T-helper 1 cell treated with Interleukin-12 subunit alpha and Interleukin-12 subunit beta and Interleukin-4 antibody, amounts not matched to agents 30 μg/mL and 1 μg/mL, for 36 hours (primary cell): ENCODE results near the gene ANXA3.
"Not testable (repeated sequence)": the region's sequence is repeated elsewhere in the genome, so short reads cannot be mapped to it uniquely, and the experiment has no call there.

Experiments used
- H3K27ac Mint-ChIP-seq: one replicate; pipeline ENCODE4 v1.8.0; 2021; ENCODE audit warnings: mild to moderate bottlenecking, mixed read lengths
- H3K27me3 Mint-ChIP-seq: one replicate; pipeline ENCODE4 v1.8.0; 2021; ENCODE audit warnings: low read depth, mixed read lengths
- H3K36me3 Mint-ChIP-seq: one replicate; pipeline ENCODE4 v1.8.0; 2021; ENCODE audit warnings: low read depth, mixed read lengths
- H3K4me1 Mint-ChIP-seq: one replicate; pipeline ENCODE4 v1.8.0; 2021; ENCODE audit warnings: low read depth, mixed read lengths
- H3K4me3 Mint-ChIP-seq: one replicate; pipeline ENCODE4 v1.8.0; 2021; ENCODE audit warnings: mild to moderate bottlenecking, moderate library complexity, mixed read lengths
- H3K9me3 Mint-ChIP-seq: one replicate; pipeline ENCODE4 v1.8.0; 2021; ENCODE audit warnings: mixed read lengths

Gene ANXA3

GRCh38 chr4:78578674-78579425, 27.3 kb downstream of the ANXA3 start:
- Mint-ChIP-seq H3K4me1 (no peaks in the 10 kb centered on the region), H3K27ac (no peak overlapping the region), H3K4me3 (no peak overlapping the region), H3K36me3 (peaks cover 21% of the 10 kb centered on the region), H3K27me3 (no peaks in the 10 kb centered on the region), H3K9me3 (no peaks in the 10 kb centered on the region)

- no peak overlapping the region for H3K4me3 Mint-ChIP-seq
- no peaks in the 10 kb centered on the region for H3K4me1 Mint-ChIP-seq
- no peak overlapping the region for H3K27ac Mint-ChIP-seq
- no peaks in the 10 kb centered on the region for H3K27me3 Mint-ChIP-seq
- H3K9me3 Mint-ChIP-seq, result no peaks in the 10 kb centered on the region
- peaks cover 26% of the 10 kb centered on the region for H3K36me3 Mint-ChIP-seq
These were observed 30.0 kb downstream of the ANXA3 start for GRCh38 chr4:78581618-78582017.

- no peaks in the 10 kb centered on the region for H3K4me1 Mint-ChIP-seq
- no peak overlapping the region for H3K27ac Mint-ChIP-seq
- H3K4me3 Mint-ChIP-seq, result no peak overlapping the region
- H3K9me3 Mint-ChIP-seq, result no peaks in the 10 kb centered on the region
- H3K27me3 Mint-ChIP-seq, result no peaks in the 10 kb centered on the region
- H3K36me3 Mint-ChIP-seq, result peaks cover 33% of the 10 kb centered on the region
These were observed 33.4 kb downstream of the ANXA3 start for GRCh38 chr4:78584863-78585547.

- no peaks in the 10 kb centered on the region for H3K9me3 Mint-ChIP-seq
- no peak overlapping the region for H3K4me3 Mint-ChIP-seq
- H3K4me1 Mint-ChIP-seq, result no peaks in the 10 kb centered on the region
- peaks cover 37% of the 10 kb centered on the region for H3K36me3 Mint-ChIP-seq
- H3K27ac Mint-ChIP-seq, result no peak overlapping the region
- no peaks in the 10 kb centered on the region for H3K27me3 Mint-ChIP-seq
These were observed 34.1 kb downstream of the ANXA3 start for GRCh38 chr4:78585633-78586032.

GRCh38 chr4:78588894-78589545, 37.5 kb downstream of the ANXA3 start:
- H3K4me1 Mint-ChIP-seq, result peaks cover 1% of the 10 kb centered on the region
- H3K27ac Mint-ChIP-seq, result no peak overlapping the region
- no peaks in the 10 kb centered on the region for H3K27me3 Mint-ChIP-seq
- peaks cover 33% of the 10 kb centered on the region for H3K36me3 Mint-ChIP-seq
- no peak overlapping the region for H3K4me3 Mint-ChIP-seq
- no peaks in the 10 kb centered on the region for H3K9me3 Mint-ChIP-seq

- Mint-ChIP-seq H3K9me3 (no peaks in the 10 kb centered on the region), H3K4me1 (peaks cover 1% of the 10 kb centered on the region), H3K27ac (no peak overlapping the region), H3K4me3 (no peak overlapping the region), H3K27me3 (no peaks in the 10 kb centered on the region), H3K36me3 (peaks cover 36% of the 10 kb centered on the region)
These were observed 39.8 kb downstream of the ANXA3 start for GRCh38 chr4:78591404-78591803.

- Mint-ChIP-seq H3K9me3 (no peaks in the 10 kb centered on the region), H3K36me3 (peaks cover 31% of the 10 kb centered on the region), H3K27ac (no peak overlapping the region), H3K4me3 (no peak overlapping the region), H3K27me3 (no peaks in the 10 kb centered on the region), H3K4me1 (peaks cover 4% of the 10 kb centered on the region)
These were observed 40.7 kb downstream of the ANXA3 start for GRCh38 chr4:78592088-78592783.

GRCh38 chr4:78596111-78596742, 44.7 kb downstream of the ANXA3 start:
- Mint-ChIP-seq H3K9me3 (no peaks in the 10 kb centered on the region), H3K4me3 (no peak overlapping the region), H3K4me1 (peaks cover 3% of the 10 kb centered on the region), H3K36me3 (peaks cover 33% of the 10 kb centered on the region), H3K27ac (no peak overlapping the region), H3K27me3 (no peaks in the 10 kb centered on the region)

- not testable (repeated sequence) for H3K4me3 Mint-ChIP-seq
These were observed 46.9 kb downstream of the ANXA3 start for GRCh38 chr4:78598431-78598830.

GRCh38 chr4:78599147-78599546, 47.6 kb downstream of the ANXA3 start:
- no peaks in the 10 kb centered on the region for H3K9me3 Mint-ChIP-seq
- H3K4me3 Mint-ChIP-seq, result no peak overlapping the region
- H3K27me3 Mint-ChIP-seq, result no peaks in the 10 kb centered on the region
- H3K4me1 Mint-ChIP-seq, result peaks cover 3% of the 10 kb centered on the region
- H3K36me3 Mint-ChIP-seq, result peaks cover 40% of the 10 kb centered on the region
- no peak overlapping the region for H3K27ac Mint-ChIP-seq

More at GRCh38 chr4:78598431-78598830, 46.9 kb downstream of the ANXA3 start:
- H3K27me3 Mint-ChIP-seq, H3K27ac Mint-ChIP-seq, H3K4me1 Mint-ChIP-seq, H3K9me3 Mint-ChIP-seq: not testable (repeated sequence)
- peaks cover 39% of the 10 kb centered on the region for H3K36me3 Mint-ChIP-seq

GRCh38 chr4:78599931-78600375, 48.4 kb downstream of the ANXA3 start:
- Mint-ChIP-seq H3K36me3 (peaks cover 38% of the 10 kb centered on the region), H3K27me3 (no peaks in the 10 kb centered on the region), H3K4me1 (peaks cover 3% of the 10 kb centered on the region), H3K27ac (no peak overlapping the region), H3K9me3 (no peaks in the 10 kb centered on the region), H3K4me3 (no peak overlapping the region)

- no peak overlapping the region for H3K27ac Mint-ChIP-seq
- no peaks in the 10 kb centered on the region for H3K27me3 Mint-ChIP-seq
- no peaks in the 10 kb centered on the region for H3K9me3 Mint-ChIP-seq
- H3K4me1 Mint-ChIP-seq, result peaks cover 3% of the 10 kb centered on the region
- H3K36me3 Mint-ChIP-seq, result peaks cover 30% of the 10 kb centered on the region
- H3K4me3 Mint-ChIP-seq, result no peak overlapping the region
These were observed 49.4 kb downstream of the ANXA3 start for GRCh38 chr4:78601013-78601412.

GRCh38 chr4:78602334-78602733, 50.8 kb downstream of the ANXA3 start:
- H3K27me3 Mint-ChIP-seq, result no peaks in the 10 kb centered on the region
- H3K9me3 Mint-ChIP-seq, result no peaks in the 10 kb centered on the region
- H3K36me3 Mint-ChIP-seq, result peaks cover 30% of the 10 kb centered on the region
- H3K4me1 Mint-ChIP-seq, result no peaks in the 10 kb centered on the region
- no peak overlapping the region for H3K4me3 Mint-ChIP-seq
- no peak overlapping the region for H3K27ac Mint-ChIP-seq

- peaks cover 34% of the 10 kb centered on the region for H3K36me3 Mint-ChIP-seq
- no peaks in the 10 kb centered on the region for H3K9me3 Mint-ChIP-seq
- no peaks in the 10 kb centered on the region for H3K27me3 Mint-ChIP-seq
- H3K27ac Mint-ChIP-seq, result no peak overlapping the region
- no peaks in the 10 kb centered on the region for H3K4me1 Mint-ChIP-seq
- no peak overlapping the region for H3K4me3 Mint-ChIP-seq
These were observed 51.8 kb downstream of the ANXA3 start for GRCh38 chr4:78603384-78603783.
